ENCODE measurements around the gene LRRC14B. TPM values are rescaled to one million over a fixed set of nuclear protein-coding genes. Genes with fewer than 3 reads are reported as not detected.

LRRC14B gene
- total RNA-seq, 2 donors from 2014 or later: not detected

GRCh38 chr5:181566-181965, 9.7 kb upstream of the LRRC14B start:
- no peak for TF ChIP-seq CTCF (IDR thresholded peaks at IDR 0.05)
- Histone ChIP-seq H3K36me3 (no peaks in the 10 kb centered on the region), H3K4me3 (no peak overlapping the region), H3K27me3 (replicated peaks; ENCODE audit: insufficient read depth) (no peaks in the 10 kb centered on the region), H3K9me3 (no peaks in the 10 kb centered on the region), H3K27ac (no peak overlapping the region), H3K4me1 (ENCODE audit: control insufficient read depth in 1 of 2, low read depth in 2 of 2) (no peaks in the 10 kb centered on the region)
- no peak for DNase-seq (ENCODE audit: low spot score)
- no peak for ATAC-seq (ENCODE audit: insufficient number of reproducible peaks, low FRiP score, low read depth)

GRCh38 chr5:182126-182525, 9.2 kb upstream of the LRRC14B start:
- TF ChIP-seq CTCF (IDR thresholded peaks at IDR 0.05): no peak
- ATAC-seq (ENCODE audit: insufficient number of reproducible peaks, low FRiP score, low read depth): no peak
- Histone ChIP-seq H3K27ac (no peak overlapping the region), H3K4me1 (ENCODE audit: control insufficient read depth in 1 of 2, low read depth in 2 of 2) (no peaks in the 10 kb centered on the region), H3K27me3 (replicated peaks; ENCODE audit: insufficient read depth) (no peaks in the 10 kb centered on the region), H3K9me3 (no peaks in the 10 kb centered on the region), H3K36me3 (no peaks in the 10 kb centered on the region), H3K4me3 (no peak overlapping the region)
- DNase-seq (ENCODE audit: low spot score): no peak

GRCh38 chr5:184471-184870, 6.8 kb upstream of the LRRC14B start:
- ATAC-seq (ENCODE audit: insufficient number of reproducible peaks, low FRiP score, low read depth): no peak
- Histone ChIP-seq H3K27me3 (replicated peaks; ENCODE audit: insufficient read depth) (no peaks in the 10 kb centered on the region), H3K36me3 (no peaks in the 10 kb centered on the region), H3K9me3 (no peaks in the 10 kb centered on the region), H3K27ac (no peak overlapping the region), H3K4me3 (no peak overlapping the region), H3K4me1 (ENCODE audit: control insufficient read depth in 1 of 2, low read depth in 2 of 2) (peaks cover 0 to 9% of the 10 kb centered on the region in 2 donors)
- no peak for DNase-seq (ENCODE audit: low spot score)
- no peak for TF ChIP-seq CTCF (IDR thresholded peaks at IDR 0.05)

- DNase-seq (ENCODE audit: low spot score) (no peak), ATAC-seq (ENCODE audit: insufficient number of reproducible peaks, low FRiP score, low read depth) (no peak)
- H3K4me3 ChIP-seq: no peak overlapping the region
- H3K27me3 ChIP-seq (replicated peaks; ENCODE audit: insufficient read depth): no peaks in the 10 kb centered on the region
- H3K36me3 ChIP-seq: no peaks in the 10 kb centered on the region
- no peak for TF ChIP-seq CTCF (IDR thresholded peaks at IDR 0.05)
- H3K27ac ChIP-seq: no peak overlapping the region
- H3K4me1 ChIP-seq (ENCODE audit: control insufficient read depth in 1 of 2, low read depth in 2 of 2): peaks cover 0 to 12% of the 10 kb centered on the region in 2 donors
- no peaks in the 10 kb centered on the region for H3K9me3 ChIP-seq
Observed at GRCh38 chr5:185095-186070, 5.9 kb upstream of the LRRC14B start.

GRCh38 chr5:186091-187041, 4.9 kb upstream of the LRRC14B start:
- Histone ChIP-seq H3K27me3 (replicated peaks; ENCODE audit: insufficient read depth) (no peaks in the 10 kb centered on the region), H3K4me1 (ENCODE audit: control insufficient read depth in 1 of 2, low read depth in 2 of 2) (peaks cover 4 to 22% of the 10 kb centered on the region in 2 donors), H3K27ac (no peak overlapping the region), H3K36me3 (no peaks in the 10 kb centered on the region), H3K4me3 (no peak overlapping the region), H3K9me3 (no peaks in the 10 kb centered on the region)
- ATAC-seq (ENCODE audit: insufficient number of reproducible peaks, low FRiP score, low read depth): no peak
- no peak for DNase-seq (ENCODE audit: low spot score)
- no peak for TF ChIP-seq CTCF (IDR thresholded peaks at IDR 0.05)

All from thoracic aorta (tissue), 2 donors.